H9 (cell line): ENCODE results near the gene TMEM167B. TPM values are rescaled to one million over a fixed set of nuclear protein-coding genes. Genes with fewer than 3 reads are reported as not detected.

Experiments used
- DNase-seq: peaks from one replicate; pipeline ENCODE4 v3.0.0-alpha.2; 2017
- H2AFZ ChIP-seq: one replicate; pipeline ENCODE4 v1.6.1; 2013; ENCODE audit warnings: mild to moderate bottlenecking, low read length, control low read depth, moderate library complexity
- H2AK5ac ChIP-seq: 2 replicates; pipeline ENCODE4 v1.6.1; 2013; ENCODE audit warnings: low read length, control low read depth, mixed read lengths; ENCODE audit not compliant: insufficient read length
- H2BK120ac ChIP-seq: one replicate; pipeline ENCODE4 v1.6.1; 2013; ENCODE audit warnings: low read depth, mild to moderate bottlenecking, low read length, control low read depth, inconsistent platforms; ENCODE audit not compliant: poor library complexity, severe bottlenecking
- H2BK12ac ChIP-seq: 2 replicates; pipeline ENCODE4 v1.6.1; 2013; ENCODE audit warnings: low read length, control low read depth, mixed read lengths, low read depth; ENCODE audit not compliant: insufficient read length
- H2BK15ac ChIP-seq: 2 replicates; pipeline ENCODE4 v1.6.1; 2013; ENCODE audit warnings: low read depth, low read length, control low read depth
- H2BK20ac ChIP-seq: one replicate; pipeline ENCODE4 v1.6.1; 2013; ENCODE audit warnings: low read depth, mild to moderate bottlenecking, low read length, control low read depth, inconsistent platforms; ENCODE audit not compliant: poor library complexity, severe bottlenecking
- H2BK5ac ChIP-seq: 2 replicates; pipeline ENCODE4 v1.6.1; 2013; ENCODE audit warnings: low read length, control low read depth, mixed read lengths; ENCODE audit not compliant: insufficient read length
- H3K14ac ChIP-seq: 2 replicates; pipeline ENCODE4 v1.6.1; 2013; ENCODE audit warnings: low read length, control low read depth; ENCODE audit not compliant: insufficient read depth
- H3K18ac ChIP-seq: 2 replicates; pipeline ENCODE4 v1.6.1; 2013; ENCODE audit warnings: low read depth, mild to moderate bottlenecking, mixed read lengths, low read length, control low read depth; ENCODE audit not compliant: insufficient read length
- H3K23ac ChIP-seq: 2 replicates; pipeline ENCODE4 v1.6.1; 2013; ENCODE audit warnings: low read length, control low read depth, mixed read lengths, low read depth; ENCODE audit not compliant: insufficient read length
- H3K23me2 ChIP-seq: 2 replicates; pipeline ENCODE4 v1.6.1; 2013; ENCODE audit warnings: low read depth, mild to moderate bottlenecking, mixed read lengths, low read length, control low read depth; ENCODE audit not compliant: insufficient read length, poor library complexity, severe bottlenecking
- H3K27ac ChIP-seq: 2 replicates; pipeline ENCODE4 v1.5.1; 2013; ENCODE audit warnings: low read length, control low read depth, mixed read lengths, low read depth; ENCODE audit not compliant: insufficient read length
- H3K27me3 ChIP-seq: 2 replicates; pipeline ENCODE4 v1.6.1; 2013; ENCODE audit warnings: low read length, control low read depth, inconsistent platforms; ENCODE audit not compliant: insufficient read depth
- H3K4ac ChIP-seq: 2 replicates; pipeline ENCODE4 v1.6.1; 2013; ENCODE audit warnings: low read depth, mild to moderate bottlenecking, control low read depth, inconsistent platforms, low read length, moderate library complexity
- H3K4me1 ChIP-seq: 2 replicates; pipeline ENCODE4 v1.6.1; 2013; ENCODE audit warnings: low read length, control low read depth, inconsistent platforms; ENCODE audit not compliant: insufficient read depth
- H3K4me2 ChIP-seq: 2 replicates; pipeline ENCODE4 v1.6.1; 2013; ENCODE audit warnings: low read length, control low read depth, mixed read lengths; ENCODE audit not compliant: insufficient read length, insufficient read depth
- H3K56ac ChIP-seq: 2 replicates; pipeline ENCODE4 v1.6.1; 2013; ENCODE audit warnings: low read depth, mild to moderate bottlenecking, mixed read lengths, low read length, control low read depth; ENCODE audit not compliant: insufficient read length
- H3K79me1 ChIP-seq: 2 replicates; pipeline ENCODE4 v1.6.1; 2013; ENCODE audit warnings: low read depth, mild to moderate bottlenecking, moderate library complexity, low read length, control low read depth, inconsistent platforms; ENCODE audit not compliant: insufficient read depth, poor library complexity, severe bottlenecking
- H3K79me2 ChIP-seq: 2 replicates; pipeline ENCODE4 v1.6.1; 2013; ENCODE audit warnings: low read length, control low read depth, inconsistent platforms; ENCODE audit not compliant: insufficient read depth
- H3K9ac ChIP-seq: 2 replicates; pipeline ENCODE4 v1.6.1; 2013; ENCODE audit warnings: low read length, control low read depth, mixed read lengths; ENCODE audit not compliant: insufficient read length; ENCODE audit errors: extremely low read depth
- H3K9me3 ChIP-seq: one replicate; pipeline ENCODE4 v1.6.1; 2013; ENCODE audit warnings: low read depth, low read length, inconsistent platforms; ENCODE audit not compliant: control insufficient read depth
- H3T11ph ChIP-seq: one replicate; pipeline ENCODE4 v1.6.1; 2013; ENCODE audit warnings: mild to moderate bottlenecking, low read length, control low read depth, inconsistent platforms
- H4K20me1 ChIP-seq: one replicate; pipeline ENCODE4 v1.6.1; 2013; ENCODE audit not compliant: control insufficient read depth, insufficient read length, insufficient read depth
- H4K5ac ChIP-seq: 2 replicates; pipeline ENCODE4 v1.6.1; 2013; ENCODE audit warnings: low read depth, mild to moderate bottlenecking, mixed read lengths, low read length, control low read depth; ENCODE audit not compliant: insufficient read length
- H4K8ac ChIP-seq: replicated peaks from 2 replicates; pipeline ENCODE4 v1.6.1; 2013; ENCODE audit warnings: low read length, control low read depth, mixed read lengths, low read depth; ENCODE audit not compliant: insufficient read length
- H4K91ac ChIP-seq: 2 replicates; pipeline ENCODE4 v1.6.1; 2013; ENCODE audit warnings: low read depth, mild to moderate bottlenecking, moderate library complexity, mixed read lengths, low read length, control low read depth; ENCODE audit not compliant: insufficient read length
- H3K27ac Mint-ChIP-seq, 3 experiments: 2 replicates in 2 of 3; 3 replicates in 1 of 3; pipeline ENCODE4 v1.8.0; 2020 to 2021; ENCODE audit warnings: mixed read lengths in 3 of 3, mild to moderate bottlenecking in 1 of 3, moderate library complexity in 1 of 3
- H3K27me3 Mint-ChIP-seq: 2 replicates; pipeline ENCODE4 v1.8.0; 2021; ENCODE audit warnings: low read depth, mild to moderate bottlenecking, moderate library complexity, mixed read lengths
- H3K36me3 Mint-ChIP-seq, 3 experiments: 2 replicates in 2 of 3; 3 replicates in 1 of 3; pipeline ENCODE4 v1.8.0; 2020 to 2021; ENCODE audit warnings: low read depth in 3 of 3, mixed read lengths in 3 of 3; ENCODE audit not compliant: insufficient read depth in 1 of 3
- H3K4me1 Mint-ChIP-seq, 2 experiments: 2 replicates each; pipeline ENCODE4 v1.8.0; 2020; ENCODE audit warnings: mixed read lengths in 2 of 2
- H3K4me3 Mint-ChIP-seq, 2 experiments: 2 replicates in 1 of 2; 3 replicates in 1 of 2; pipeline ENCODE4 v1.8.0; 2020 to 2021; ENCODE audit warnings: mild to moderate bottlenecking in 2 of 2, mixed read lengths in 2 of 2, moderate library complexity in 1 of 2
- H3K9me3 Mint-ChIP-seq, 2 experiments: 2 replicates in 1 of 2; 3 replicates in 1 of 2; pipeline ENCODE4 v1.8.0; 2020; ENCODE audit warnings: mild to moderate bottlenecking in 2 of 2, mixed read lengths in 2 of 2, moderate library complexity in 1 of 2
- CTCF ChIP-seq: fragments of 200-600 bp; sonication (generic); conservative IDR thresholded peaks from 3 replicates; pipeline ENCODE4 v1.8.0; 2021; ENCODE audit warnings: antibody characterized with exemption, mild to moderate bottlenecking
- WGBS: extraction: QIAGEN DNeasy Blood & Tissue Kit; methylation state at CpG from one replicate; pipeline ENCODE4 v1.1.7; 2013; ENCODE audit warnings: missing lambda C conversion rate, low lambda C conversion rate, mixed read lengths; ENCODE audit not compliant: insufficient read length; ENCODE audit errors: extremely low coverage; 5-methylcytosine and 5-hydroxymethylcytosine counted together
- total RNA-seq: library from RNA; stranded (reverse); gene quantifications from 2 replicates; pipeline ENCODE4 v1.2.1, GENCODE V29; 2021

Gene TMEM167B
- total RNA-seq, 1 experiment from 2014 or later = 13.9 TPM

GRCh38 chr1:109105881-109106280 lies 15.3 kb downstream of the TMEM167B start:
- Histone ChIP-seq H3K23me2 (peaks cover 2% of the 10 kb centered on the region), H2BK120ac (no peak overlapping the region), H3K9me3 (no peaks in the 10 kb centered on the region), H3K27me3 (no peaks in the 10 kb centered on the region), H3K14ac (no peak overlapping the region), H2AFZ (no peak overlapping the region), H3K4me1 (no peaks in the 10 kb centered on the region), H3K4me2 (no peak overlapping the region), H3T11ph (no peak overlapping the region), H4K20me1 (no peaks in the 10 kb centered on the region), H2BK12ac (no peak overlapping the region), H3K56ac (no peak overlapping the region), H4K91ac (no peak overlapping the region), H2AK5ac (no peak overlapping the region), H2BK5ac (no peak overlapping the region), H3K79me1 (peaks cover 2% of the 10 kb centered on the region), H3K18ac (no peak overlapping the region), H3K27ac (no peak overlapping the region), H4K8ac (no peak overlapping the region), H2BK15ac (no peak overlapping the region), H3K23ac (no peak overlapping the region), H2BK20ac (no peak overlapping the region), H3K4ac (no peak overlapping the region), H4K5ac (no peak overlapping the region), H3K9ac (no peak overlapping the region), H3K79me2 (no peaks in the 10 kb centered on the region; the same call in 1 of the 2 replicates)
- no peaks in the 10 kb centered on the region; a peak in 1 of 5 replicates for H3K9me3 Mint-ChIP-seq
- DNase-seq = no peak
- WGBS = no CpG with 5 or more reads among the region's 4 CpGs
- TF ChIP-seq CTCF = no peak
- H3K4me3 Mint-ChIP-seq = no peak overlapping the region; a peak in 1 of 5 replicates
- 0 out of 4 replicates have a peak, but pooled peaks cover 0 to 5% of the 10 kb centered on the region in 2 experiments for H3K4me1 Mint-ChIP-seq
- peaks cover 24% of the 10 kb centered on the region for H3K27me3 Mint-ChIP-seq
- no peak overlapping the region for H3K27ac Mint-ChIP-seq
- H3K36me3 Mint-ChIP-seq = peaks cover 3 to 19% (median 6%) of the 10 kb centered on the region in 3 experiments
